ENCODE results near the gene LHX4. TPM values are rescaled to one million over a fixed set of nuclear protein-coding genes. Genes with fewer than 3 reads are reported as not detected.

The LHX4 gene
- total and polyA plus RNA-seq, 2 of the 13 experiments (the other 11 are each of a cell fraction or from before 2014, with no cell fraction given): 0.03 to 0.07 TPM

DNA sequence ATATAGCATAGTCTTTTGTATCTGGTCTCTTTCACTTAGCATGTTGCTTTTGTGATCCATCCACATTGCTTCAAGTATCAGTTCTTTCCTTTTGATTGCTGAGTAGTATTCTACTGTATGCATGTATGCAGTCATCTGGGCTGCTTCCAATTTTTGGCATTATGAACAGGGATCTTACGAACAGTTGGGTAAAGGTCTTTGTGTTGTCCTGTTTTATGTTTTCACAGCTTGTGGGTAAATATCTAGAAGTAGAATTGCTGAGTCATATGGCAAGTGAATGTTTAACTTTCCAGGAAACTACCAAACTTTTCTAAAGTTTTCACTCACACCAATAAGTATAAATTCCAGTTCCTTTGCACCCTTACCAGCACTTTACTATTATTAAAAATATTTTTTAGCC, 60.9 kb downstream of the LHX4 start (continued):
- TF ChIP-seq, protein P1, sequence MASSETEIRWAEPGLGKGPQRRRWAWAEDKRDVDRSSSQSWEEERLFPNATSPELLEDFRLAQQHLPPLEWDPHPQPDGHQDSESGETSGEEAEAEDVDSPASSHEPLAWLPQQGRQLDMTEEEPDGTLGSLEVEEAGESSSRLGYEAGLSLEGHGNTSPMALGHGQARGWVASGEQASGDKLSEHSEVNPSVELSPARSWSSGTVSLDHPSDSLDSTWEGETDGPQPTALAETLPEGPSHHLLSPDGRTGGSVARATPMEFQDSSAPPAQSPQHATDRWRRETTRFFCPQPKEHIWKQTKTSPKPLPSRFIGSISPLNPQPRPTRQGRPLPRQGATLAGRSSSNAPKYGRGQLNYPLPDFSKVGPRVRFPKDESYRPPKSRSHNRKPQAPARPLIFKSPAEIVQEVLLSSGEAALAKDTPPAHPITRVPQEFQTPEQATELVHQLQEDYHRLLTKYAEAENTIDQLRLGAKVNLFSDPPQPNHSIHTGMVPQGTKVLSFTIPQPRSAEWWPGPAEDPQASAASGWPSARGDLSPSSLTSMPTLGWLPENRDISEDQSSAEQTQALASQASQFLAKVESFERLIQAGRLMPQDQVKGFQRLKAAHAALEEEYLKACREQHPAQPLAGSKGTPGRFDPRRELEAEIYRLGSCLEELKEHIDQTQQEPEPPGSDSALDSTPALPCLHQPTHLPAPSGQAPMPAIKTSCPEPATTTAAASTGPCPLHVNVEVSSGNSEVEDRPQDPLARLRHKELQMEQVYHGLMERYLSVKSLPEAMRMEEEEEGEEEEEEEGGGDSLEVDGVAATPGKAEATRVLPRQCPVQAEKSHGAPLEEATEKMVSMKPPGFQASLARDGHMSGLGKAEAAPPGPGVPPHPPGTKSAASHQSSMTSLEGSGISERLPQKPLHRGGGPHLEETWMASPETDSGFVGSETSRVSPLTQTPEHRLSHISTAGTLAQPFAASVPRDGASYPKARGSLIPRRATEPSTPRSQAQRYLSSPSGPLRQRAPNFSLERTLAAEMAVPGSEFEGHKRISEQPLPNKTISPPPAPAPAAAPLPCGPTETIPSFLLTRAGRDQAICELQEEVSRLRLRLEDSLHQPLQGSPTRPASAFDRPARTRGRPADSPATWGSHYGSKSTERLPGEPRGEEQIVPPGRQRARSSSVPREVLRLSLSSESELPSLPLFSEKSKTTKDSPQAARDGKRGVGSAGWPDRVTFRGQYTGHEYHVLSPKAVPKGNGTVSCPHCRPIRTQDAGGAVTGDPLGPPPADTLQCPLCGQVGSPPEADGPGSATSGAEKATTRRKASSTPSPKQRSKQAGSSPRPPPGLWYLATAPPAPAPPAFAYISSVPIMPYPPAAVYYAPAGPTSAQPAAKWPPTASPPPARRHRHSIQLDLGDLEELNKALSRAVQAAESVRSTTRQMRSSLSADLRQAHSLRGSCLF (CRISPR knock-in tag; IDR thresholded peaks at IDR 0.05; ENCODE audit: borderline replicate concordance): no peak
- TF ChIP-seq RARG (CRISPR knock-in tag; IDR thresholded peaks at IDR 0.05; ENCODE audit: low read depth) (no peak), RARA (CRISPR knock-in tag; IDR thresholded peaks at IDR 0.05) (0 out of 2 replicates have a peak, but pooled peaks have one; percentile 23), U2AF1 (optimal IDR thresholded peaks at IDR 0.05; ENCODE audit: low read depth, low read length) (no peak), SOX13 (IDR thresholded peaks at IDR 0.05) (no peak), SOX13 (CRISPR knock-in tag; conservative IDR thresholded peaks at IDR 0.05 in 1 of 2, IDR thresholded peaks at IDR 0.05 in 1 of 2) (peak in 1 of 2 experiments; percentile 39; a peak in 1 of 4 replicates), ZC3H4 (CRISPR knock-in tag; IDR thresholded peaks at IDR 0.05; ENCODE audit: borderline replicate concordance) (no peak), ZNF143 (CRISPR knock-in tag; IDR thresholded peaks at IDR 0.05) (no peak), ZNF7 (CRISPR knock-in tag; IDR thresholded peaks at IDR 0.05) (no peak), ZNF670 (CRISPR knock-in tag; IDR thresholded peaks at IDR 0.05; ENCODE audit: borderline replicate concordance) (0 out of 2 replicates have a peak, but pooled peaks have one; percentile 39), SMARCE1 (IDR thresholded peaks at IDR 0.05; ENCODE audit: borderline replicate concordance) (no peak), ZNF292 (CRISPR knock-in tag; IDR thresholded peaks at IDR 0.05; ENCODE audit: borderline replicate concordance, low read depth) (no peak), RFXANK (CRISPR knock-in tag; IDR thresholded peaks at IDR 0.05) (no peak), MTA1 (CRISPR knock-in tag; IDR thresholded peaks at IDR 0.05; ENCODE audit: borderline replicate concordance) (no peak), TFDP2 (CRISPR knock-in tag; IDR thresholded peaks at IDR 0.05) (no peak), CC2D1A (CRISPR knock-in tag; IDR thresholded peaks at IDR 0.05) (no peak), IRF1 (CRISPR knock-in tag; IDR thresholded peaks at IDR 0.05; ENCODE audit: low read depth) (no peak), FUBP1 (CRISPR knock-in tag; IDR thresholded peaks at IDR 0.05; ENCODE audit: borderline replicate concordance) (no peak)
- TF ChIP-seq, protein P2, sequence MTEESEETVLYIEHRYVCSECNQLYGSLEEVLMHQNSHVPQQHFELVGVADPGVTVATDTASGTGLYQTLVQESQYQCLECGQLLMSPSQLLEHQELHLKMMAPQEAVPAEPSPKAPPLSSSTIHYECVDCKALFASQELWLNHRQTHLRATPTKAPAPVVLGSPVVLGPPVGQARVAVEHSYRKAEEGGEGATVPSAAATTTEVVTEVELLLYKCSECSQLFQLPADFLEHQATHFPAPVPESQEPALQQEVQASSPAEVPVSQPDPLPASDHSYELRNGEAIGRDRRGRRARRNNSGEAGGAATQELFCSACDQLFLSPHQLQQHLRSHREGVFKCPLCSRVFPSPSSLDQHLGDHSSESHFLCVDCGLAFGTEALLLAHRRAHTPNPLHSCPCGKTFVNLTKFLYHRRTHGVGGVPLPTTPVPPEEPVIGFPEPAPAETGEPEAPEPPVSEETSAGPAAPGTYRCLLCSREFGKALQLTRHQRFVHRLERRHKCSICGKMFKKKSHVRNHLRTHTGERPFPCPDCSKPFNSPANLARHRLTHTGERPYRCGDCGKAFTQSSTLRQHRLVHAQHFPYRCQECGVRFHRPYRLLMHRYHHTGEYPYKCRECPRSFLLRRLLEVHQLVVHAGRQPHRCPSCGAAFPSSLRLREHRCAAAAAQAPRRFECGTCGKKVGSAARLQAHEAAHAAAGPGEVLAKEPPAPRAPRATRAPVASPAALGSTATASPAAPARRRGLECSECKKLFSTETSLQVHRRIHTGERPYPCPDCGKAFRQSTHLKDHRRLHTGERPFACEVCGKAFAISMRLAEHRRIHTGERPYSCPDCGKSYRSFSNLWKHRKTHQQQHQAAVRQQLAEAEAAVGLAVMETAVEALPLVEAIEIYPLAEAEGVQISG (CRISPR knock-in tag; IDR thresholded peaks at IDR 0.05): no peak
